GM19452 (cell line): ENCODE data around the gene RGS5.
"Not testable (repeated sequence)": the region's sequence is repeated elsewhere in the genome, so short reads cannot be mapped to it uniquely, and the experiment has no call there.

Experiments
- ATAC-seq: cut with Tn5 transposase; IDR thresholded peaks from one replicate; pipeline ENCODE4 v1.9.1; 2021; ENCODE audit not compliant: unreplicated experiment

RGS5 gene, protein sequence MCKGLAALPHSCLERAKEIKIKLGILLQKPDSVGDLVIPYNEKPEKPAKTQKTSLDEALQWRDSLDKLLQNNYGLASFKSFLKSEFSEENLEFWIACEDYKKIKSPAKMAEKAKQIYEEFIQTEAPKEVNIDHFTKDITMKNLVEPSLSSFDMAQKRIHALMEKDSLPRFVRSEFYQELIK

GRCh38 chr1:163202833-163203451 is at the start of gene RGS5:
RGS5 (minus strand) TSS chr1:163202916; CDS start chr1:163202835, 81 bp downstream.
- ATAC-seq, result no peak

- no peak for ATAC-seq
Measured at GRCh38 chr1:163250382-163250974, 47.8 kb upstream of the RGS5 start.

DNA sequence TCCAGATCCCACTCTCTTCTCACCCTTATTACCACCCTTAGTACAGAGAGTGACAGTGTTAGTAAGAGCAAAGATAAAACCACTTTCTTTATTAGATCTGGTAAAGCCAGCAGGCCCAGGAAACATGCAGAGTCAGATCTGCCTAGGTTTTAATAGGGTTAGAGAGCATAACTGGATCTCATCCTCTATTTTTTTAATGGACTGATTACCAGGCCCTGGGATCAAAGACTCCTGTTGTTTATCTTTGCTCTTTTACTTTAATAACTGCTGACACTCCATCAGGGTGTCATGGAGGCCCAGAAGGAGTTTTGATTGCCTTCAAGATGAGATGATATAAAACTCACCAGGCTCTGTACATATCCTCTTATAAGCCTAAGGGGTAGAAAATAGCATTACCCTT is 45.3 kb upstream of the RGS5 start:
- ATAC-seq, result no peak

GRCh38 chr1:163244648-163245047 is 41.9 kb upstream of the RGS5 start:
- not testable (repeated sequence) for ATAC-seq

- ATAC-seq, result no peak
Measured at GRCh38 chr1:163241746-163242145, 39.0 kb upstream of the RGS5 start.

DNA sequence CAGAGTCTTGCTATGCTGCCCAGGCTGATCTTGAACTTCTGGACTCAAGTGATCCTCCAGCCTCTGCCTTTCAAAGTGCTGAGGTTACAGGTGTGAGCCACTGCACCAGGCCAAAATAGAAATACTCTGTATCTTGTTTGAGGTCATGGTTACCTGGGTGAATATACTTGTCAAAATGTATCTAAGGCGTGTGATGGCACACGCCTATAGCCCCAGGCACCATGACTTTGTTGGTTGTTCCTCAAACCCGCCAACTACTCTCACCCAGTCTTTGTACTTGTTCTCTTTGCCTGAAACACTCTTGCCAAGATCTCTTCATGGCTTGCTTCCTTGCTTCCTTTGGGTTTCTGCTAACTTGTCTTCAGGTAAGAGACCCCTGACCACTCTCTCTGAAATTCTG is 38.0 kb upstream of the RGS5 start:
- no peak for ATAC-seq

DNA sequence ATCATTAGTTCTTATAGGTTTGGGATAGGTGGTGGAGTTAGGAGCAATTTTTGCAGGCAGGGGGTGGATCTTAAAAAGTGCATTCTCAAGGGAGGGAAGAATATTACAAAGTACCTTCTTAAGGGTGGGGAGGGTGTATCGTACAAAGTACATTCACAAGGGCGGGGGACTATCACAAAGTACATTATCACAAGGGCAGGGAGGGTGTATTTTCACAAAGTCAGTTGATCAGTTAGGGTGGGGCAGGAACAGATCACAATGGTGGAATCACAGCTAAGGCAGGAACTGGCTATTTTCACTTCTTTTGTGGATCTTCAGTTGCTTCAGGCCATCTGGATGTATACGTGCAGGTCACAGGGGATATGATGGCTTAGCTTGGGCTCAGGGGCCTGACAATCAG is 30.9 kb upstream of the RGS5 start:
- not testable (repeated sequence) for ATAC-seq

DNA sequence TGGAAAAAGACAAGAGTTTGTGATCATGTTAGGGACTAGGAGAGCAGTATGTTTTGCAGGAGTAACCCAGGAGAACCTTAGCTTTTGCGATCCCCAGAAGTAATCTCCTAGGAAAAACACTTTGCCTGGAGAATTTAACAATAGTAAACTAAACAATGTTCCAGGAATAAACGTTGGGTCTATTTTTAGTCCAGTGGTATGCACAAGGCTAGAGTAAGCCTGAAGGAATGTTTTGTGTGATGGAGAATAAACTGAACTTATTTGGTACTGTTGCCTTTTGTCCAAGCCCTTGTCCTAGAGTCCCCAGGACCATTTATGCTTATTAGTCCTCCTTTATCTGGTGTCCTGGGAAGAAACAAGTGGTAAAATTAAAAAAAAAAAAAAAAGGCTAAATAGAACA is 28.7 kb upstream of the RGS5 start:
- ATAC-seq, result no peak

DNA sequence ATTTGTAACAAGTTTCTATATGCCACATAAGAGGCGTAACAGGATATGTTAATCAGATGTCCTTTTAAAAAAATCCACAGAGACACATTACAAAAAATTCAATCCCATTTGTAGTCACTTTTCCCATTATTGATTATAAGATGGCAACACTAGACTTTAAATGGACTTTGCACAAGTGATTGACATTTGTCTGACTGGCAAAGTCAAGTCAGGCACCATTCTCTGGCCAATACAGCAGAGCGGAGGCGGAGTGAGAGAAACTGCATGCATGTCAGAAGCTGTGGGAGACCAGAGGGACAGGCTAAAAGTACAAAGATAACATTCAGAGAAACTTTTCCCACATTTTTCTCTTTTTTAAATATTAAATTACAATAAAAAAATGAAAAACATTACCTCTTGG is 28.1 kb upstream of the RGS5 start:
- no peak for ATAC-seq

- not testable (repeated sequence) for ATAC-seq
Measured at GRCh38 chr1:163228271-163228670, 25.6 kb upstream of the RGS5 start.

DNA sequence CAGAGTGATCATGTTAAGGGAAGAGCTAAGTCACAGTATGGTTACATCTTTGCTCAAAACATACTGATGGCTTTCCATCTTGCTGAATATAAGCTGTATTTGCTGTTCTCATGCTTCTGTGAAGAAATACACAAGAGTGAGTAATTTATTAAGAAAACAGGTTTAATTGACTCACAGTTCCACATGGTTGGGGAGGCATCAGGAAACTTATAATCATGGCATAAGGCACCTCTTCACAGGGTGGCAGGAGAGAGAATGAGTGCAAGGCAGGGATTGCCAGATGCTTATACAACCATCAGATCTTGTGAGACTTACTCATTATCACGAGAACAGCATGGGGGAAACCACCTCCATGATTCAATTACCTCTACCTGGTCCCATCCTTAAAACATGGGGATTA is 24.4 kb upstream of the RGS5 start:
- ATAC-seq, result no peak

DNA sequence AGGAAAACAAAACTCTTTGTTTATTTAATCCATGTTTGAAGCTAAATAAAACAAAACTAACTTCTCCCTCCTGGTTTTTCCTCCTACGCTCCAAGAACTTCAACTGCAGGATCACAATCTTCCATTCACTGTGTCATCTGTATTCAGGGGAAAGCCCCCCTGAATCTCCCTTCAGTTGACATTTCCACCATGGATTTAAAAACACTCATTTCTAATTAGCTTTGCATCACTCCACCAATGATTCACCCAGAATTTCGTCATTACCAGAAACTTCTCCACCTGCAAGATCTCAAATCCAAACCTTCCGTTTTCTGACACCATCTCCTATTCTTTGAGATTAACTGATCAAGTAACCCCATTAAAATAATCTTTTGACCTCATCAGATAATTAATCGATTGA is 10.9 kb upstream of the RGS5 start:
- no peak for ATAC-seq

DNA sequence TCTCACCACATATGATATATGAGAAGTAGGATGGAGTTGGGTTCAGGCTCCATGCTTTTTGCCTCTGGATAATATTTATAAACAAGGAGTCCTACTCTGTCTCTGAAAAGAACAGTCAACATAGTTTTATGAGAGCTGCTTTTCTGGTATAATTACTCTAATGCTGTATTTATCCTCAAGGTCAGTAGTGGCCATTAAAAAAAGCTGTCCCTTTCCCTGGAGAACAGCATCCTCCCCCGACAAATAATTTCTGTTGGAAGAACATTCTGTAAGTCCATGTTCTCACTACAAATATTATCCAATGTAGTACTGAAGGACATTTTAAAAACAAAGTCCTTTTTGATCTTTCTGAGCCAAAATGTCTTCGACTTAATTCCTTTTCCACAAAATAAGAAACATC is 9.0 kb upstream of the RGS5 start:
- ATAC-seq, result no peak

DNA sequence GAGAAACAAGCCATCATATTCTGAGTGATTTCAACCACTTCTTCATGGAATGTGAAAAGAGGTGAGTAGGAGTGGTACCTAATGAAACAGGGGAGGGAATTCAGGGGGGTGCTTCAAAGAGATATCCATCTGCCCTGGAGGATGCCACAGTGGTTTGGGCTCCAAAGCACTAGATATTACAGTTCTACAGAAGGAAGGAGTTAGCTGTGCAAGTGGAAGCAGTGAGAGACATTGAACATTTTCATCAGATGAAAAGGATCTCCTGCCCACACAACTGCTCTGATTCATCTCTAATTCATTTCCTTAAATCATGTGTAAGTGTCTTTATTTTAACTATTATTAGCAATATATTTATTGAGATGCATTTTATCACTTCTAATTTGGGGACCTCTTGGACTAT is 2.8 kb upstream of the RGS5 start:
- ATAC-seq, result no peak

- no peak for ATAC-seq
Measured at GRCh38 chr1:163203561-163203960, 845 bp upstream of the RGS5 start.

GRCh38 chr1:163201906-163202305 is 810 bp downstream of the RGS5 start:
- ATAC-seq, result no peak

DNA sequence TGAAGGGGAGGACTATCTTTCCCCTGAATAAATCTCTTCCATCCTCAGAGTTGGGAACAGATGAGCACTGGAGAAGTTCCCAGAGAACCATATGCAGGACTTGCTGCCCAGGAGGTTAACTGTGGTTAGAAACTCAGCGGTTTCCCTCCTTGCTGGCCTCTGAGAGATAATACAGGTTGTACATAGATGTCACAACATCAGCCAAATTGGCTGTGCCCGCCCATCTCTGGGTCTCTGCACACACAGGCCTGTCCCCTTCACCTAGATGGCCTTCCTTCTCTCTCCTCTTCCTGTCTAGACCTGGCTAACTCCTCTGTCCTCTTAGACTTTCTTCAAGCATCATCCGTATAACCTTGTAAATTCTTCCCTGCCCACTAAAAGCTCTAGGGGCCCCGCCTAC is 5.7 kb downstream of the RGS5 start:
- ATAC-seq, result no peak

DNA sequence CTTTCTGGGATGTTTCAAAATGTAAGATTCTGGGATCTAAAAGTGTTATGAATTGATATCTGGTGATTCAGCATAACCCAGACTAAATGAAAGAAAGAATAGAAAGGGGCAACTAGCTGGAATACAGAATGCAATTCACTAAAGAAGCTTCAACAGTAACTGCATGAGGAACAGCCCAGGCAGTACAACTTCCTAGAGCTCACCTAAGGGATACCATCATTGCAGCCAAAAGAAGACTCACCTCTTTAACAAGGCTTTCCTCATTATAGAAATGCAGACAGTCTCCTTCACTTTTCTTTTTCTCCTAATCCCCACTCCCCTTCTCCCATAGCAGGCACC is 6.3 kb downstream of the RGS5 start:
- ATAC-seq, result no peak

GRCh38 chr1:163195728-163196448 is 6.8 kb downstream of the RGS5 start:
- no peak for ATAC-seq

- ATAC-seq, result peak; percentile 69
Measured at GRCh38 chr1:163191301-163191700, 11.4 kb downstream of the RGS5 start.

- ATAC-seq, result no peak
Measured at GRCh38 chr1:163188947-163189346, 13.8 kb downstream of the RGS5 start.

DNA sequence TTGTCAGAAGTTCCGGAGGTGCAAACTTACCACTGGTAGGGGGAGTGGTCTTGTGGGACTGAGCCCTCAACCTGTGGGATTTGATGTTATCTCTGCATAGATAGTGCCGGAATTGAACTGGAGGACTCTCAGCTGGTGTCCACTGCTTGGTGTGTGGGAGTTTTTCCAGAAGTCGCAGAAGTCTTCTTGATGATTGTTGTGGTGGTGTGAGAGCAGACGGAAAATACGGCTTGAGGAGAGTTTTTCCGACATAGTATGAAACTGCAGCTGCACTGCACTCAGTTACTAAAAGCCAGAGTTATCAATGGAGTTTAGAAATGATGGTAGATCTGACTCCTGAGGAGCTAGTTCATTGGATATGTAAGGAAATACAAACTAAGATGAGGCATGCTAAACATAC is 14.9 kb downstream of the RGS5 start:
- no peak for ATAC-seq
